Smooth muscle cell (in vitro differentiated cells): ENCODE results near the gene UBR4. TPM values are rescaled to one million over a fixed set of nuclear protein-coding genes. Genes with fewer than 3 reads are reported as not detected.

Experiments
- DNase-seq: peaks from one replicate; lab custom pipeline; 2025; ENCODE audit not compliant: unreplicated experiment; lab: John Stamatoyannopoulos, UW
- H2AFZ ChIP-seq: fragments of 200-600 bp; sonication (generic); 2 replicates; pipeline ENCODE4 v1.6.0; 2016; ENCODE audit warnings: antibody characterized with exemption, low read depth, mild to moderate bottlenecking
- H3F3A ChIP-seq: fragments of 200-600 bp; sonication (generic); 2 replicates; pipeline ENCODE4 v1.6.0; 2017; ENCODE audit warnings: antibody characterized with exemption, low read depth
- H3K27ac ChIP-seq: fragments of 200-600 bp; sonication (generic); 2 replicates; pipeline ENCODE4 v1.5.1; 2016; ENCODE audit warnings: low read depth, mild to moderate bottlenecking
- H3K27me3 ChIP-seq: fragments of 200-600 bp; sonication (generic); 2 replicates; pipeline ENCODE4 v1.6.1; 2016; ENCODE audit warnings: low read depth, mild to moderate bottlenecking
- H3K36me3 ChIP-seq: fragments of 200-600 bp; sonication (generic); 2 replicates; pipeline ENCODE4 v1.5.1; 2016; ENCODE audit warnings: low read depth
- H3K4me1 ChIP-seq: fragments of 200-600 bp; sonication (generic); 2 replicates; pipeline ENCODE4 v1.5.1; 2016; ENCODE audit warnings: low read depth
- H3K4me2 ChIP-seq: fragments of 200-600 bp; sonication (generic); 2 replicates; pipeline ENCODE4 v1.6.0; 2016; ENCODE audit warnings: mild to moderate bottlenecking
- H3K4me3 ChIP-seq: fragments of 200-600 bp; sonication (generic); 2 replicates; pipeline ENCODE4 v1.5.1; 2016; ENCODE audit warnings: mild to moderate bottlenecking
- H3K79me2 ChIP-seq: fragments of 200-600 bp; sonication (generic); 2 replicates; pipeline ENCODE4 v1.6.0; 2016; ENCODE audit warnings: low read depth, mild to moderate bottlenecking
- H3K9ac ChIP-seq: fragments of 200-600 bp; sonication (generic); 2 replicates; pipeline ENCODE4 v1.6.0; 2016; ENCODE audit warnings: low read depth
- H3K9me3 ChIP-seq: fragments of 200-600 bp; sonication (generic); replicated peaks from 2 replicates; pipeline ENCODE4 v1.5.1; 2016; ENCODE audit warnings: low read depth
- H4K20me1 ChIP-seq: fragments of 200-600 bp; sonication (generic); 2 replicates; pipeline ENCODE4 v1.6.0; 2016; ENCODE audit warnings: low read depth
- WGBS: methylation state at CpG from one replicate; pipeline ENCODE4 v1.1.7; 2016; ENCODE audit warnings: low lambda C conversion rate; 5-methylcytosine and 5-hydroxymethylcytosine counted together
- polyA plus RNA-seq: library from polyadenylated mRNA; unstranded; fragments of >200 nt; fragmentation: Nextera tagmentation; extraction: Ambion mirVana; gene quantifications from 2 replicates; pipeline ENCODE4 v1.2.1, GENCODE V29; 2016
- total RNA-seq: library from RNA; depleted of rRNA; stranded (reverse); fragments of >200 nt; gene quantifications from 2 replicates; pipeline ENCODE4 v1.2.3, GENCODE V29; 2014
- TF ChIP-seq, protein P1 (sequence below): fragments of 200-600 bp; sonication (generic); IDR thresholded peaks from 2 replicates; pipeline ENCODE4 v1.5.1; 2017; ENCODE audit warnings: borderline replicate concordance, mild to moderate bottlenecking, antibody characterized with exemption; ENCODE audit not compliant: insufficient read depth, poor library complexity, severe bottlenecking

The UBR4 gene
- total and polyA plus RNA-seq, 2 experiments from 2014 or later: 62.7 to 142 TPM

DNA sequence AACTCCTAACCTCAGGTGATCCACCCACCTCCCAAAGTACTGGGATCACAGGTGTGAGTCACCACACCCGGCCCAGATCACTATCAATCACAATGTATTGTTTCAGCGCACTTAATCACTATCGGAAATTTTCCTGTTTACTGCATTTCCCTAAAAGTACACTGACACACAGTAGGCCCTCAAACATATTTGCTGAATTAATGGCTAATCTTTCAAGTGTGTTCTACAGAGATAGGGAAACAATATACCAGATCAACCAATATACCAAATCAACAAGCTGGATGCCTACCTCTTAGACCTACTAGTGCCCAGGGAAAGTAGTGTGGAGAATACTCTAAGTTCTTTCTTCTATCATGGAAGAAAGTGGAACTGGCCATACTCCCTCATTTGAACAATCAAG is 17.1 kb downstream of the UBR4 start:
- Histone ChIP-seq H3K79me2 (peaks cover 26% of the 10 kb centered on the region), H3F3A (no peaks in the 10 kb centered on the region), H3K27ac (no peak overlapping the region), H3K9me3 (no peaks in the 10 kb centered on the region), H3K36me3 (peaks cover 49% of the 10 kb centered on the region), H3K4me1 (no peaks in the 10 kb centered on the region), H3K4me2 (no peak overlapping the region), H4K20me1 (peaks cover 69% of the 10 kb centered on the region), H2AFZ (no peak overlapping the region), H3K4me3 (no peak overlapping the region), H3K9ac (no peak overlapping the region), H3K27me3 (no peaks in the 10 kb centered on the region)
- TF ChIP-seq, protein P1, sequence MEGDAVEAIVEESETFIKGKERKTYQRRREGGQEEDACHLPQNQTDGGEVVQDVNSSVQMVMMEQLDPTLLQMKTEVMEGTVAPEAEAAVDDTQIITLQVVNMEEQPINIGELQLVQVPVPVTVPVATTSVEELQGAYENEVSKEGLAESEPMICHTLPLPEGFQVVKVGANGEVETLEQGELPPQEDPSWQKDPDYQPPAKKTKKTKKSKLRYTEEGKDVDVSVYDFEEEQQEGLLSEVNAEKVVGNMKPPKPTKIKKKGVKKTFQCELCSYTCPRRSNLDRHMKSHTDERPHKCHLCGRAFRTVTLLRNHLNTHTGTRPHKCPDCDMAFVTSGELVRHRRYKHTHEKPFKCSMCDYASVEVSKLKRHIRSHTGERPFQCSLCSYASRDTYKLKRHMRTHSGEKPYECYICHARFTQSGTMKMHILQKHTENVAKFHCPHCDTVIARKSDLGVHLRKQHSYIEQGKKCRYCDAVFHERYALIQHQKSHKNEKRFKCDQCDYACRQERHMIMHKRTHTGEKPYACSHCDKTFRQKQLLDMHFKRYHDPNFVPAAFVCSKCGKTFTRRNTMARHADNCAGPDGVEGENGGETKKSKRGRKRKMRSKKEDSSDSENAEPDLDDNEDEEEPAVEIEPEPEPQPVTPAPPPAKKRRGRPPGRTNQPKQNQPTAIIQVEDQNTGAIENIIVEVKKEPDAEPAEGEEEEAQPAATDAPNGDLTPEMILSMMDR: no peak
- no peak for DNase-seq
- WGBS: 94% methylated on average over 3 of the region's 3 CpGs

DNA sequence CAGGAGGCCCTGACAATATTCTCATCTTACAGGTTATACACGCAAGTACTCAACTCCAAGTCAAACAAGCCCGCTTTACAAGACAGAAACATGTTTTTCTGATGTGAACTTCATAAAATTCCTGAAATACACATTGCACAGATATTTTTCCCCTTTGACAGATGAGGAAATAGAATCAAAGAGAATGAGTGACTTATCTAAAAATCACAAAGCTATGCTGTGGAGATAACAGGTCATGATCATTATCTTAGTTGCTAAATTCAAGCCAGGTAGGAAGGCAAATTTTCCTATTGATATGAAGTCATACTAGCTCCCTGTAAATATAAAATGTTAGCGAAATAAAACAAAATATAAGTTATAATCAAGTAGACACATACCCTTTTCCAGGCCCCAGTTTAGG is 18.3 kb downstream of the UBR4 start:
- no peaks in the 10 kb centered on the region for H3K4me1 ChIP-seq
- TF ChIP-seq, protein P1: no peak
- no peaks in the 10 kb centered on the region for H3F3A ChIP-seq
- peaks cover 26% of the 10 kb centered on the region for H3K79me2 ChIP-seq
- 97% methylated on average over 3 of the region's 3 CpGs for WGBS
- H3K9ac ChIP-seq: no peak overlapping the region
- no peak overlapping the region for H2AFZ ChIP-seq
- H4K20me1 ChIP-seq: peaks cover 71% of the 10 kb centered on the region
- no peak for DNase-seq
- H3K4me3 ChIP-seq: no peak overlapping the region
- no peaks in the 10 kb centered on the region for H3K27me3 ChIP-seq
- peaks cover 41% of the 10 kb centered on the region for H3K36me3 ChIP-seq
- no peak overlapping the region for H3K27ac ChIP-seq
- no peaks in the 10 kb centered on the region for H3K9me3 ChIP-seq
- no peak overlapping the region for H3K4me2 ChIP-seq

DNA sequence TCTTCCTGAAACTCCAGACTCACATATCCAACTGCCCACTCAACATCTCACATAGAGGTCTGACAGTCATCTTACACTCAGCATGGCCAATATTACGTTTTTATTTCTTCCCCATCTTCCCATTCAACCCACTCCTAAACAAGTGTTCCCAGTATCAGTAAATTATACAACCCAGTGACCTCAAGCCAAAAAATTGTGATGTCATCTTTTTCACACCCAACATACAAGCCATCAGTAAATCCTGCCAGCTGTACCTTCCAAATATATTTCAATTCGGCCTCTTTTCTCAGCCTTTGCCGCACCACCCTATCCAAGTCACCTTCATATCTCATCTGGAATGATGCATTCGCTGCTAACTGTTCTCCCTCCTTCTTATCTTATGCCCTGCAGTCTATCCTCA is 19.6 kb downstream of the UBR4 start:
- H3K36me3 ChIP-seq: peaks cover 47% of the 10 kb centered on the region
- peaks cover 60% of the 10 kb centered on the region for H4K20me1 ChIP-seq
- no peak overlapping the region for H3K4me3 ChIP-seq
- H2AFZ ChIP-seq: no peak overlapping the region
- no peak overlapping the region for H3K9ac ChIP-seq
- DNase-seq: no peak
- H3K27ac ChIP-seq: no peak overlapping the region
- WGBS: 95% methylated on average over 4 of the region's 4 CpGs
- H3K9me3 ChIP-seq: no peaks in the 10 kb centered on the region
- peaks cover 23% of the 10 kb centered on the region for H3K79me2 ChIP-seq
- TF ChIP-seq, protein P1: no peak
- no peaks in the 10 kb centered on the region for H3F3A ChIP-seq
- no peaks in the 10 kb centered on the region for H3K4me1 ChIP-seq
- no peaks in the 10 kb centered on the region for H3K27me3 ChIP-seq
- H3K4me2 ChIP-seq: no peak overlapping the region

- Histone ChIP-seq H3K79me2 (peaks cover 20% of the 10 kb centered on the region), H3K27me3 (no peaks in the 10 kb centered on the region), H3K4me1 (no peaks in the 10 kb centered on the region), H2AFZ (no peak overlapping the region), H3K9me3 (no peaks in the 10 kb centered on the region), H4K20me1 (peaks cover 54% of the 10 kb centered on the region), H3K4me2 (no peak overlapping the region), H3F3A (no peaks in the 10 kb centered on the region), H3K4me3 (no peak overlapping the region), H3K27ac (no peak overlapping the region), H3K9ac (no peak overlapping the region), H3K36me3 (peaks cover 53% of the 10 kb centered on the region)
- TF ChIP-seq, protein P1: no peak
- DNase-seq: no peak
- 98% methylated on average over 3 of the region's 3 CpGs for WGBS
These were observed 20.8 kb downstream of the UBR4 start for GRCh38 chr1:19189270-19189669.
